PC-3 (cell line): Measurements from ENCODE around the gene HOXA9. TPM values are rescaled to one million over a fixed set of nuclear protein-coding genes. Genes with fewer than 3 reads are reported as not detected.
A peak's percentile ranks its signal among the peaks of the same experiment; 100 is the strongest.

Experiments
- ATAC-seq: fragments of 200-7000 bp; cut with Tn5 transposase; 2 replicates; pipeline ENCODE4 v1.9.1; 2020; ENCODE audit warnings: mild to moderate bottlenecking, moderate library complexity
- BruUV-seq: library from RNA; stranded (reverse); fragments of 400-500 nt; replicated peaks from 2 replicates; lab custom pipeline; 2021; lab: Mats Ljungman, UMichigan
- CTCF ChIA-PET: fragments of 300-600 bp; sonication (Branson Sonifier 250); formaldehyde crosslinking; loops from one replicate; lab custom pipeline; 2022; ENCODE audit warnings: antibody characterized with exemption; lab: Charles Lee
- POLR2A ChIA-PET: fragments of 300-600 bp; sonication (Branson Sonifier 250); formaldehyde crosslinking; loops from one replicate; lab custom pipeline; 2022; ENCODE audit warnings: antibody characterized with exemption; ENCODE audit not compliant: unreplicated experiment; lab: Charles Lee
- DNase-seq: peaks from one replicate; pipeline ENCODE4 v3.0.0-alpha.2; 2015
- H2AFZ ChIP-seq: fragments of 300-600 bp; sonication (generic); 2 replicates; pipeline ENCODE4 v1.6.0; 2016; ENCODE audit warnings: antibody characterized with exemption, low read length
- H3F3A ChIP-seq: fragments of 300-600 bp; sonication (generic); one replicate; pipeline ENCODE4 v1.6.0; 2017; ENCODE audit warnings: antibody characterized with exemption, low read length, control low read depth, mild to moderate bottlenecking; ENCODE audit not compliant: unreplicated experiment
- H3K27ac ChIP-seq: fragments of 300-600 bp; sonication (generic); 2 replicates; pipeline ENCODE4 v1.5.1; 2016; ENCODE audit warnings: mild to moderate bottlenecking, low read length
- H3K27me3 ChIP-seq: fragments of 300-600 bp; sonication (generic); 2 replicates; pipeline ENCODE4 v1.6.1; 2016; ENCODE audit warnings: low read length, mixed read lengths
- H3K36me3 ChIP-seq: fragments of 300-600 bp; sonication (generic); 2 replicates; pipeline ENCODE4 v1.6.1; 2016; ENCODE audit warnings: low read depth, mixed run types, low read length, mixed read lengths
- H3K4me1 ChIP-seq: fragments of 300-600 bp; sonication (generic); 2 replicates; pipeline ENCODE4 v1.5.1; 2016; ENCODE audit warnings: low read length; ENCODE audit not compliant: insufficient read depth
- H3K4me2 ChIP-seq: fragments of 300-600 bp; sonication (generic); 2 replicates; pipeline ENCODE4 v1.6.0; 2016; ENCODE audit warnings: low read length
- H3K4me3 ChIP-seq: fragments of 300-600 bp; sonication (generic); 2 replicates; pipeline ENCODE4 v1.5.1; 2016; ENCODE audit warnings: mild to moderate bottlenecking, low read length, mixed read lengths
- H3K79me2 ChIP-seq: fragments of 300-600 bp; sonication (generic); 2 replicates; pipeline ENCODE4 v1.6.1; 2017; ENCODE audit warnings: low read length, mixed read lengths
- H3K9ac ChIP-seq: fragments of 300-600 bp; sonication (generic); 2 replicates; pipeline ENCODE4 v1.6.0; 2016; ENCODE audit warnings: mild to moderate bottlenecking, low read length
- H3K9me2 ChIP-seq: fragments of 300-600 bp; sonication (generic); replicated peaks from 2 replicates; pipeline ENCODE4 v1.6.1; 2016; ENCODE audit warnings: mixed run types, low read length, mixed read lengths
- H3K9me3 ChIP-seq: fragments of 300-600 bp; sonication (generic); 2 replicates; pipeline ENCODE4 v1.6.1; 2016; ENCODE audit warnings: low read length, mixed read lengths
- H4K20me1 ChIP-seq: fragments of 300-600 bp; sonication (generic); 2 replicates; pipeline ENCODE4 v1.6.1; 2016; ENCODE audit warnings: low read length, mixed read lengths
- CTCF ChIP-seq: fragments of 300-600 bp; sonication (generic); conservative IDR thresholded peaks from 2 replicates; pipeline ENCODE4 v1.5.1; 2017; ENCODE audit warnings: antibody characterized with exemption, low read depth, mild to moderate bottlenecking, low read length
- EZH2 ChIP-seq: fragments of 300-600 bp; sonication (generic); IDR thresholded peaks from one replicate; pipeline ENCODE4 v1.6.1; 2017; ENCODE audit warnings: antibody characterized with exemption, mild to moderate bottlenecking, low read length; ENCODE audit not compliant: unreplicated experiment
- EZH2phosphoT487 ChIP-seq: fragments of 300-600 bp; sonication (generic); IDR thresholded peaks from 2 replicates; pipeline ENCODE4 v1.6.1; 2018; ENCODE audit warnings: mild to moderate bottlenecking, antibody characterized with exemption, low read length, borderline replicate concordance
- intact Hi-C: fragments of 100-400 bp; cut with micrococcal nuclease; formaldehyde crosslinking; loops from 2 replicates; pipeline ENCODE4 v1.9.0; 2023
- total RNA-seq: library from RNA; depleted of rRNA; stranded (reverse); fragments of >200 nt; gene quantifications from 2 replicates; pipeline ENCODE4 v1.2.3, GENCODE V29; 2014

The HOXA9 gene
- total RNA-seq, 1 experiment from 2014 or later: 69.0 TPM

GRCh38 chr7:27152816-27153442 lies 12.4 kb downstream of the HOXA9 start:
- peaks cover 28% of the 10 kb centered on the region for H3K4me1 ChIP-seq
- H2AFZ ChIP-seq: peak overlapping the region; percentile 74
- no TSS peak for BruUV-seq
- H3K4me2 ChIP-seq: peak overlapping the region; percentile 92
- ChIA-PET CTCF (interaction anchor here (1.6 kb wide), 1 partner anchor 8 kb away, joined by 12 read pairs; no protein-coding TSS in a partner anchor), POLR2A (interaction anchor here (0.6 kb wide), 2 partner anchors 36 to 603 kb away, joined by 3 read pairs; no protein-coding TSS in a partner anchor)
- DNase-seq (no peak), ATAC-seq (no peak)
- H3K9me3 ChIP-seq: no peaks in the 10 kb centered on the region
- no peaks in the 10 kb centered on the region for H3F3A ChIP-seq
- H3K4me3 ChIP-seq: peak overlapping the region; percentile 78
- H3K9me2 ChIP-seq: no peaks in the 10 kb centered on the region
- H3K27me3 ChIP-seq: no peaks in the 10 kb centered on the region
- H4K20me1 ChIP-seq: no peaks in the 10 kb centered on the region
- H3K27ac ChIP-seq: peak overlapping the region; percentile 84
- no peak for TF ChIP-seq EZH2
- TF ChIP-seq EZH2phosphoT487: no peak
- no peak for TF ChIP-seq CTCF
- H3K9ac ChIP-seq: peak overlapping the region; percentile 73
- H3K36me3 ChIP-seq: no peaks in the 10 kb centered on the region
- H3K79me2 ChIP-seq: peaks cover 53% of the 10 kb centered on the region
- intact Hi-C loops: loop anchor here (1.0 kb wide), 1 partner anchor 54 kb away; no protein-coding TSS in a partner anchor

GRCh38 chr7:27151931-27152815 lies 13.2 kb downstream of the HOXA9 start, which contains the start of gene HOXA3:
HOXA3 (minus strand) TSS chr7:27152583; CDS start chr7:27110640, 41,943 bp downstream.
- H4K20me1 ChIP-seq: no peaks in the 10 kb centered on the region
- no peaks in the 10 kb centered on the region for H3F3A ChIP-seq
- H3K36me3 ChIP-seq: no peaks in the 10 kb centered on the region
- ChIA-PET POLR2A (interaction anchor here (0.5 to 1.2 kb wide), 6 partner anchors 9 to 603 kb away, joined by 3 to 12 read pairs (median 3); no protein-coding TSS in a partner anchor), CTCF (interaction anchor here (0.5 to 1.6 kb wide), 3 partner anchors 9 to 769 kb away, joined by 3 to 12 read pairs (median 7); no protein-coding TSS in a partner anchor)
- H3K27ac ChIP-seq: peak within 1 kb of the TSS; percentile 84
- H3K27me3 ChIP-seq: no peaks in the 10 kb centered on the region
- TF ChIP-seq CTCF (no peak), EZH2 (no peak), EZH2phosphoT487 (no peak)
- H3K4me2 ChIP-seq: peak within 1 kb of the TSS; percentile 92
- H2AFZ ChIP-seq: peak within 1 kb of the TSS; percentile 74
- H3K9me3 ChIP-seq: no peaks in the 10 kb centered on the region
- peak; percentile 4 for ATAC-seq
- H3K9ac ChIP-seq: peak within 1 kb of the TSS; percentile 73
- intact Hi-C loops: loop anchor here (1.0 to 2.0 kb wide), 2 partner anchors 53 to 297 kb away; no protein-coding TSS in a partner anchor
- DNase-seq: peak; percentile 72
- H3K9me2 ChIP-seq: no peaks in the 10 kb centered on the region
- peak within 1 kb of the TSS; percentile 78 for H3K4me3 ChIP-seq
- BruUV-seq: TSS peak; percentile 35
- H3K4me1 ChIP-seq: peaks cover 33% of the 10 kb centered on the region
- peaks cover 58% of the 10 kb centered on the region for H3K79me2 ChIP-seq
